Measurements from ENCODE around the gene UXS1.

DNA sequence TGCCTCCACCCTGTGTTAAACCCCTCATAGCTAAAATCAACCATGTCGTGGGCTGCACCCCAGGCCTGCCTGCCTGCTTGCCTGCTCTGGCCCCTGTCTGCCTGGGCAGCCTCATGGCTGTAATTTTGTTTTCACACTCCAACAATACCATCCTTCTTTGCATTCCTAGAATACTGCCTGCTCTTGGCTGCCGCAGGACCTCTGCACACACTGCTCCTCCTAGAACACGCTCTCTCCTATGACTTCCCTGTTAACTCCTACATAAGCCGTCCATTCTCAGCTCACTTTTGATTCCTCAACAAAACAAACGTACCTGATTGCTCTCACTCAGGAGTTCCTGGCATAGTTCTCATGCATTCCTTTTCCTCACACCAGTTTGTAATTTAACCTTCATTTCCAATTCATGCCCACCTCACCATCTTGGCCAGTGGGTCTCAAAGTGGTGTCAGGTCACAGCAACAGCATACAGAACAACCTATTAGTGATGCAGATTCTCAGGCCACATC is 2.5 kb downstream of the UXS1 start:
- TF ChIP-seq, protein P1, sequence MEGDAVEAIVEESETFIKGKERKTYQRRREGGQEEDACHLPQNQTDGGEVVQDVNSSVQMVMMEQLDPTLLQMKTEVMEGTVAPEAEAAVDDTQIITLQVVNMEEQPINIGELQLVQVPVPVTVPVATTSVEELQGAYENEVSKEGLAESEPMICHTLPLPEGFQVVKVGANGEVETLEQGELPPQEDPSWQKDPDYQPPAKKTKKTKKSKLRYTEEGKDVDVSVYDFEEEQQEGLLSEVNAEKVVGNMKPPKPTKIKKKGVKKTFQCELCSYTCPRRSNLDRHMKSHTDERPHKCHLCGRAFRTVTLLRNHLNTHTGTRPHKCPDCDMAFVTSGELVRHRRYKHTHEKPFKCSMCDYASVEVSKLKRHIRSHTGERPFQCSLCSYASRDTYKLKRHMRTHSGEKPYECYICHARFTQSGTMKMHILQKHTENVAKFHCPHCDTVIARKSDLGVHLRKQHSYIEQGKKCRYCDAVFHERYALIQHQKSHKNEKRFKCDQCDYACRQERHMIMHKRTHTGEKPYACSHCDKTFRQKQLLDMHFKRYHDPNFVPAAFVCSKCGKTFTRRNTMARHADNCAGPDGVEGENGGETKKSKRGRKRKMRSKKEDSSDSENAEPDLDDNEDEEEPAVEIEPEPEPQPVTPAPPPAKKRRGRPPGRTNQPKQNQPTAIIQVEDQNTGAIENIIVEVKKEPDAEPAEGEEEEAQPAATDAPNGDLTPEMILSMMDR (conservative IDR thresholded peaks at IDR 0.05; ENCODE audit: low read depth, low read length) = no peak
- TF ChIP-seq EZH2phosphoT487 (IDR thresholded peaks at IDR 0.05; ENCODE audit: borderline replicate concordance, low read length) (no peak), EZH2 (IDR thresholded peaks at IDR 0.05; ENCODE audit: low read length, unreplicated experiment) (no peak)
